SK-N-MC (cell line): ENCODE data around the gene PDZRN4.

Experiments
- EZH2 ChIP-seq: fragments of 200-600 bp; sonication (generic); IDR thresholded peaks from one replicate; pipeline ENCODE4 v1.6.1; 2017; ENCODE audit warnings: antibody characterized with exemption
- FOXP2 ChIP-seq: optimal IDR thresholded peaks from 2 replicates; pipeline ENCODE3; 2011; ENCODE audit warnings: mild to moderate bottlenecking, moderate library complexity; ENCODE audit not compliant: insufficient read depth; ENCODE audit errors: extremely low read length, control extremely low read depth
- POLR2AphosphoS5 ChIP-seq: IDR thresholded peaks from 2 replicates; pipeline ENCODE4 v1.6.1; 2012; ENCODE audit warnings: mild to moderate bottlenecking, low read depth, low read length, borderline replicate concordance

DNA sequence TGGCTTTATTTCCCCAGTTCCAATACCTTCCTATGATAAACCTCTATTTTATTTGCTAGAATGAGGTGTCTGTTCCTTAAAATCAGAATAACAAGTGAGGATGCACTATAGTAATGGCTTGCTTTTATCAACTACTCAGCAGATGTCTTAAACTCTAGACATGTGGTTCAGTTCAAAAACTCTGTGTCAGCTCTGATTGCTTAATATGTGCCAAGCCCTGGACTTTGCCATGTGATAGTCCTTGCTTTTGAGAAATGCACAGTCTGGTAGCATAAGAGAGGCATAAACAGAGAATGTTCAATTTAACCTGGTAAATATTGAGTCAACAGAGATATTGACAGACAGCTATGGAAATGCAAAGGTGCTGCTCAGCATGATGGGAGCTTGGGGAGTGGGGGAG lies 254.8 kb downstream of the PDZRN4 start:
- TF ChIP-seq POLR2AphosphoS5 (no peak), EZH2 (no peak), FOXP2 (no peak)
